IPS-18c (cell line): ENCODE results near the gene CLCN7.

Source experiments
- H3K4me3 ChIP-seq: 2 replicates; pipeline ENCODE4 v1.7.0; 2013; ENCODE audit warnings: low read depth, mild to moderate bottlenecking, low read length, moderate library complexity; ENCODE audit not compliant: insufficient read depth
- H3K9me3 ChIP-seq: one replicate; pipeline ENCODE4 v1.6.1; 2013; ENCODE audit warnings: mild to moderate bottlenecking, low read length, moderate library complexity; ENCODE audit not compliant: control insufficient read depth, insufficient read depth

CLCN7 gene

DNA sequence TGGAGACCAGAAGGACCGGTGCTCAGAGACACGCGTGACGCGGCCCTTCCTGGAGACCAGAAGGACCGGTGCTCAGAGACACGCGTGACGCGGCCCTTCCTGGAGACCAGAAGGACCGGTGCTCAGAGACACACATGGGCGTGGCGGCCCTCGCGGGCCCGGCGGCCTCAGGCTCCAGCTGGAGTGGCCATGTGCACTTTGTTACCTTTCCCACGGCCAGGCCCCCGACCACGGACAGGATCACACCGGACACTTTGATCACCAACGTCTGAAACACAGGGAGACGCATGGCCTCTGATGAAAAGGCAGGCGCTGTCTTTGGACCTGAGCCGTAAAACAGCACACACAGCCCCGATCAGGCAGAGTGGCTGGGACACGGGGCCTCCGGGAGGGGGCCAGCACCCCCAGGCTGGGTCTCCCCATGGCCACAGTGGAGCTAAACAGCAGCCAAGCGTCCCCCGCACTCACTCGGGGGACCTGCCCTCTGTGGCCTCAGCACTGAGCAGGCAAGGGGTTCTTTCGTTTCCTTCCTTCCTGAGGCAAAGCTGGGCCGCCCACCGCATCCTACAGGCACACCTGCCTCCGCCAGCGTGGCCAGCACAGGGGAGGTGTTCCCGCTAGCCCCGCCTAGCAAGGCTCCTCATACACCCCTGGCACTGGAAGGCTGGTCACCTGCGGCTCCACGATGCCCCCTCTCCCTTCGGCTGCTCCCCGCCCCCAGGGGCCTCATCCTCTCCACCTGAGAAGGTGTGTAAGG is 17.2 kb downstream of the CLCN7 start:
- no peaks in the 10 kb centered on the region for H3K9me3 ChIP-seq

DNA sequence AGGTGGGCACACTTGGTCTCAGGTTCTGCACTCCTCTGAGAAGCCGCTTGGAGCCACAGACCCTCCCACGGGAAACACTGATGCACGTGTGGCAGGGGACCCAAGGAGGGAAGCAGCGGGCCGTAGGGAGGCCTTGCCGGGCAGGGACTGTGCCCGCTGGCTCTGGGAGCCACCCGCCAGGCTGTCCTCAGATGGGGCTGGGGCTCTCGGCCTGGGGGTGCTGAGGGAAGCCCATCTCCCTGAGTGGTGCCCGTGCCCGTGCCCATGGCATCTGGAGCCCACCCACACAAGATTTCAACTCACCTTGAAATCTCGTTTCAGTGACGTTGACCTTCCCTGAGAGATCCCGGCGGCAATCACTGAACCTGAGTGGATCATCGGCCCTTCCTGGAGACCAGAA is 17.9 kb downstream of the CLCN7 start:
- Histone ChIP-seq H3K9me3 (no peaks in the 10 kb centered on the region), H3K4me3 (no peak overlapping the region)

More for the DNA sequence above, 17.2 kb downstream of the CLCN7 start:
- no peak overlapping the region for H3K4me3 ChIP-seq

DNA sequence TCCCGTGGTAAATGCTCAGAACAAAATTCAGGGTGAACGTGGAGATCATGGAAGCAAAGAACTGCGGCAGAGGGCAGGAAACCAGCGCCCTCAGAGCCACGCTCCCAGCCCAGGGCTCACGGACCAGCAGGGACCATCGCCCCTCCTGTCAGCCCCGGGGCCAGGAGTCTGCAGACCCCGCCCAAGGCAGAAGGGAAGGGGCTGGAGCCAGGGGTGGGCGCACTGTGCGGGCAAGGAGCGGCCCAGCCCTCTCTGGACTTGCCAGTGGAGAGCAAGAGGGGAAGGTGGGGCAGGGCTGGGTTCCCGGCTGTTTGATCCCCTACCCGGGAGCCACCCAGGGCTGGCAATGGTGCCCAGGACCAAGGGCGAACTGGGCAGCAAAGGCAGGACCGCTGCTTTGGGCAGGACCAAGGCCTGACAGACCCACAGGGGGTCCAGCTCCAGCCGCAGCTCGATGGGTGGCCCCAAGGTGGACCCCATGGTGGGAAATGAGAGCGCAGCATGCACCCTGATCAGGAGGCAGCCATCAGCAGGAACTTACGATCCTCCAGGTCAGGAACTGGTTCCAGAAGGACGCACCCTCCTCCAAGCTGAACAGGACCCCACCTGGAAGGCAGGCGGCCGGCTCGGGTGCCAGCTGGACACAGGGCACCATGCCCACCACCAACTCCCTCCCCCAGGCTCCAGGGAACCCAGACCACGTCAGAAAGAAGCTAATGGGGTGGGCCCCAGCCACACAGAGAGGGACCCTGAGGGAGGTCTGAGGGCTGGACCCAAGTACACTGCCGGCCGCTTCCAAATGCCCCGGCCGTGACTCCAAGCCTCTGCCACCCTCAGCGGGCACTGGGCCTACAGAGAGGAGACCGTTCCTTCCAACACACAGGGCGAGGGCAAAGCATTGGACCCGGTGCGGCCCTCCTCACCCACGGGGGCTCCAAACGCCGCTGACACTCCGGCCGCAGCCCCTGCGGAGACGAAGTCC is 19.3 kb downstream of the CLCN7 start:
- H3K4me3 ChIP-seq, result no peak overlapping the region
- no peaks in the 10 kb centered on the region for H3K9me3 ChIP-seq

DNA sequence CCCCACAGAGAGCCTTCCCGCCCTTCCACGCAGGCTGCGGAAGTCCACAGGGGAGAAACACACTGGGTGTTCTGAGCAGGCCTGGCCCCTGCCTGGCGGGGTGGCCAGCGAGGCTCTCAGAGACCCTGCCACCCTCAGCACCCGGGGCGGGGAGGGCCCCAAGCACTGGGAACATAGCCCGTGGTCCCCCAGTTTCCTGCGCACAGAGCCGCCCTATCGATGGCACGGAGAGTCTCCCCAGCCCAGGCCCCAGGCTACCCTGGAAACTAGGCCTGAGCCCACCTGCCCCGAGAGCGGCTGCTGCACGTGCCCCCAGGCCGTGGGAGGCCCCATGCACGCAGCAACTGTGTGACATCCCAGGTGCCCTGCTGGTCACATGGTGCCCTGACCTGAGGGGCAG is 20.3 kb downstream of the CLCN7 start:
- H3K9me3 ChIP-seq, result no peaks in the 10 kb centered on the region
- no peak overlapping the region for H3K4me3 ChIP-seq

DNA sequence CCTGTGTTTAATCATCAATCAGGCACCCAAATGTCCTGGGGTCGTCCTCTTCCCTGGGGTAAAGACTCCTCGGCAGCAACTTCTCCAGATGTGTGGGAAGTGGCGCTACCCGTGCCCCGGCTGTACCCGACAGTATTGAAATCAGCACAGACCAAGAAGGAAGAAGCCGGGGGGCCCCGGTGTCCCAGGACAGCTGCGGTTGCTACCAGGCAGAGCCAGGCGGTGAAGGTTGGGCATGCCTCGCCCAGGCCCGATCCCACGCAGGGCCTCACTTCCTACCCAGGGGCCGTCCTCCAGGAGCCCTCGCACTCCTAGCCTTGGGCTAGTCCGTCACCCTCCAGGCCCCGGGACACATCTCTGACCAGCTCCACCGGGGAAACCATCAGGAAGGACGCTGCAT is 21.5 kb downstream of the CLCN7 start:
- no peaks in the 10 kb centered on the region for H3K9me3 ChIP-seq
- H3K4me3 ChIP-seq, result no peak overlapping the region

DNA sequence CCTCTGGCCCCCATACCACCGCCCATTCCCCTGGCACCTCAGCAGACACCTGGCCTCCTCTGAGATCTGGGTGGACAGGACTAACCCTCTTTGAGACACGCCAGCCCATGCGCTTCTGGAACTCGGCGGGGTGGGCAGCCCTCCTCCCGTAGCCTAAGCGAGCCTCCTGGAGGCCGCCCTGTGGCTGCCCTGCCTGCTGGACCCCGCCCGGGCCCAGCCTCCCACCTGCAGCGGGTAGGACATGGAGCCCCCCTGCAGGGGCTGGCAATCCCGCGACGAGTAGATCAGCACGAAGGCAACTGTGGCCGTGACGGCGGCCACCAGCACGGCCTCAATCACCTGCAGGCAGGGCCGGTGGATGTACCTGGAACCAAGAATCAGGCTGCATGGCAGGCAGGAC is 22.3 kb downstream of the CLCN7 start:
- Histone ChIP-seq H3K9me3 (no peaks in the 10 kb centered on the region), H3K4me3 (no peak overlapping the region)

DNA sequence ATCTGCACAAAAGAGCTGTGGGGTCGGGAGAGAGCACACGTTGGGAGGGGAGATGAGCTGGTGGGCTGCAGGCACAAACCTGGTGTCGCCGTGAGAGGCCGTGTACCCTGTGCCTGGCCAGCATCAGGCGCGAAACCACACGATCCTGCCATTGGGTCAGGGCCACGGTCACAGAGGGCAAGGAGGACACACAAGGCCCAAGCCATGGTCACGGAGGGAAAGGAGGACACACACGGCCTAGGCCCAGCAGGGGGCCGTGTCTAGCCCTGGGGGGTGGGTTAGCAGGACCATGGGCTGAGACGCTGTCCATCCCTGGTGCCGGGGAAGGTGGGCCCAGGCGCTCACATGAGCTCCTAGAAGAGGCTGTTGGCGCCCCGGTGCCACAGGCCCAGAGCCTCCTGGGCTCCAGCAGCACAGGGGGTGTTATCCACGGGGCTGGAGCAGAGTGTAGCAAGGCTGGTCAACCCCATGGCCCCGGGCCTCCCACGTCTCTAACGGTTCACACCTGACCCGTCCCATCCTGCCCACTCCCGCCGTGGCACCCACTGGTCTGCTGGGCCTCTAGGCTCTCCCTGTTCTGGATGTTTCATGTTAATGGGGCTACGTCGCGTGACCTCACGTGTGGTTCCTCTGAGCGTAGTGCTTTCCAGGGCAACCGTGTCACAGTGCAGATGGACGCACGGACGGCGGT is 23.0 kb downstream of the CLCN7 start:
- H3K9me3 ChIP-seq, result no peaks in the 10 kb centered on the region
- H3K4me3 ChIP-seq, result no peak overlapping the region

DNA sequence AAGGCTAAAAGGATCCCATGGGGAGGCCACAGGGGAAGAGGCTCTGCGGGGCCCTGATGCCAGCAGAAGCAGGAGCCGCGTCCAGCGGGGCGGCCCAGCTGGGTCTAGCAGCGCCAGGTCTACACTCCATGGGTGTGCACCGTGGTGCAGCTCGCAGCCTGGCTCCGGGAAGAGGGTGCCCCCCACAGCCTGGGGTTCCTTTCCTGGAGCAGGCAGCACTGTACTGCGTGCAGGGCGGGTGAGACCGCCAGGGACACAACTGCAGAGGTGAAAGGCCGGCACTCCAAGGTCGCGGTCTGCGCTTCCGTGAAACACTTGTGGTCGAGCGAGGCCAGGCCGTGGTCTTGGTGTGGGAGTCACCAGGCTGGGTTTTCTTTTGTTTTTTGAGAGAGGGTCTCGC is 24.0 kb downstream of the CLCN7 start:
- Histone ChIP-seq H3K4me3 (no peak overlapping the region), H3K9me3 (no peaks in the 10 kb centered on the region)

DNA sequence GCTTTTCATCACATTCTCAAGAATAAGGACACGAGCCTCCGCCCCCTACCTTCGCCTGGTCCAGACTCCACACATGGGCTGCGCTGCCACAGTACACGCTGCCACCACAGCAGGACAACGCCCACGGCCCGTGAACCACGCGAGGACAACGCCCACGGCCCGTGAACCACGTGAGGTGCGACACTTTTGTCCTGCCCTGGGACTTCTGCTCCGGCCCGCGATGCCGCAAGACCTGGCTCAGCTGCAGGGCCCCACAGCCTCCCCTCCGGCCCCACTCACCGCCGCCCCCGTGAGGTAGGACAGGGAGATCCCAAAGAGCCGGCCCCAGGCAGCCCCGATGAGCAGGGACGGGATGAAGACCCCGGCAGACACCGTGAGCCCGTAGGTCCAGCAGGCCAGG is 24.6 kb downstream of the CLCN7 start:
- H3K9me3 ChIP-seq, result no peaks in the 10 kb centered on the region
- no peak overlapping the region for H3K4me3 ChIP-seq

DNA sequence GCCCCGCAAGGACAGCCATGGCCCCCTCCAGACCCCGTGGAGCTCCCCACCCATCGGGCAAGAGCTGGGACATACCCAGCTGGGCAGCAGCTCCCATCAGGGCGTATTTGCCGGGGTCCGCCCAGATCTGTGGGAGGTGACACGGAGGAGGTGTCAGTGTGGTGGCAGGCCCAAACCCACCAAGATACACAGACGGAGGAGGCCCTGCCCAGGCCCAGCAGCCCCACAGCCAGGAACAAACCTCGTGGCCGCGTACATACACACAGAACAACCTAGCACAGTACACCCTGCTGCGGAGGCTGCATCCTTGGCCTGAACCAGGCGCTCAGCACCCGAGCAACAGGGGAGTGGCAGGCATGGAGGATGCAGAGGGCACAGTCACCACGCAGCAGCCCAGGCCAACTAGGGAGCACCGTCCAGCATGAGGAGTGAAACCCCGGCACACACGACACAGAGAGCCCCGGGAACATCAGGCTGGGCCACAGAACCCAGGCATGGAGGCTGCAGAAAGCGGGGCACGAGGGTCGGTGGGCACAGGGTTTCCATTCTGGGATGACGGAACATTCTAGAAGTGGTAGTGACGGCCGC is 25.5 kb downstream of the CLCN7 start:
- no peak overlapping the region for H3K4me3 ChIP-seq
- no peaks in the 10 kb centered on the region for H3K9me3 ChIP-seq

DNA sequence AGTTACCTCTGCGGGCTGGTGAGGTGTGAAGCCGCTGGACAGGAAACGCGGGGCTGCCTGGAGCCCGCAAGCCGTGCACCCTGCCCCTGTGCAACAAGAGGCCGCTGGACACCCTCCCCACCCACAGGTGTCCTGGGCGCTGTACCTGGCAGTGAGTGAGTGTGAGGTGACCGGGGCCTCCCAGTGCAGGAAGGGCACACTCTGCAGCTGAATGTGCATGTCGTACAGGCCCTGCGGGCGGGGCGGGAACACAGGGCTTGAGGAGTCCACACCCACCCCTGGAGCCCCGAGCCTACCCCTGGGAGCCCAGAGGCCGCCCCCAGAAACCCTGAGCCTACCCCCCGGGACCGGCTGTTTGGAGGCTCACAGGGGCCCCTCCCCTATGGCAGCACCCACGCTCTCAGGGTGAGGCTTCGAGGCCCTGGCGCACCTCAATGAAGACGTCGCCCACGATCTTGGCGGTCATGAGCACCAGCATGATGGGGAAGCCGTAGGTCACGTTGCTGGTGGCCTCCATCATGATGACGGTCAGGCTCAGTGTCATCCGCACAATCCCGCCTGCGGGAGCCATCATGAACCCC is 26.2 kb downstream of the CLCN7 start:
- Histone ChIP-seq H3K9me3 (no peaks in the 10 kb centered on the region), H3K4me3 (no peak overlapping the region)

DNA sequence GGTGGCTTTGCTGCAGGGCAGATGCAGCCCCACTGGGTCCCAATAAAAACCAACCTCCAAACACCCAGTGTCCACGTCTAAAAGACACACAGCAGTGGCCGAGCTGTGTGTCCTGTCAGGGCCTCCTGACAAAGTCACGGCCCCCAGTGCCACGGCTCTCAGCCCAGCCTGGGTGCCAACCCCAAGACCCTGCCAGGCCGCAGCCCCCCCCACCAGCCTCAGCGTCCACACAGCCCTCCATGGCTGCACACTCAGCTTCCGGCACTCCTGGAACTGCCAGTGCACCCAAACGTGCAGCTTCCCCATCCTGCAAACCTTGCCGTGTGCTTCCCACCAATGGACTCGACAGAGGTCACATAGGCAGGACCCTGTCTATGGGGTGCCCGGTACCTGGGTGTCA is 26.9 kb downstream of the CLCN7 start:
- Histone ChIP-seq H3K4me3 (no peak overlapping the region), H3K9me3 (no peaks in the 10 kb centered on the region)

DNA sequence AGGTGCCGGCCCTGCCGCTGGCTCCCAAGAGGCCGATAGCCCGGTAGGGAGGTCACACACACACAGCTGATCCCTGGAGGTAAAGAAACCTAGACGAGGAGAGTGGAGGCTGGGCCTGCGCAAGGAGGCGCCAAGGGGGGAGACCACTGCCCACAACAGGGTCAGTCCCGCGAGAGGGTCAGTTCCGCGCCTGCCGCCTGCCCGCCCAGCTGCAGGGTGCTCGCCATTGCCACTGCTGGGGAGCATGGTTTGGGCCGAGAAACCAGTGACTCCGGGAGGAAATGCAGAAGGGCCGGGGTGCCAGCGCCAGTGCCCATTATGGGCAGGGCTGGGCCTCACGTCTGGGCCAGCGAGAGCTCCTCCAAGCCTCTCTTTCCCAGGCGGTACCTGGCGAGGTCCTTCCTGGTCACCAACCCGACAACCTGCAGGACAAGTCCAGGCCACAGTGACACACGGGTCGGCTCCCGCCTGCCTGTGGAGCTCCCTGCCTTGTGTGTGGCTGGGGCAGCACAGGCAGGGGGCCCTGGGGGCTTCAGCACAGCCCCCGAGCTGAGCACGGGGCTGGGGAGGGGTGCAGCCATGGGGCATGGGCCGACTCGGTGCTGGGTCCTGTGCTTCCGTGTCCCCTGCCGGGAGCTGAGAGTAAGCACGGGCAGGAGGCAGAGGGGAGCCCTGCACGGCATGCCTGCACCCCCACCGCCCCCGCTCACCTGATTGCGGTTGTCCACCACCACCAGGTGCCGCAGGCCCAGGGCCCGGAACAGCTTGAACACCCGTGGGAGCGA is 28.3 kb downstream of the CLCN7 start:
- H3K4me3 ChIP-seq, result no peak overlapping the region

DNA sequence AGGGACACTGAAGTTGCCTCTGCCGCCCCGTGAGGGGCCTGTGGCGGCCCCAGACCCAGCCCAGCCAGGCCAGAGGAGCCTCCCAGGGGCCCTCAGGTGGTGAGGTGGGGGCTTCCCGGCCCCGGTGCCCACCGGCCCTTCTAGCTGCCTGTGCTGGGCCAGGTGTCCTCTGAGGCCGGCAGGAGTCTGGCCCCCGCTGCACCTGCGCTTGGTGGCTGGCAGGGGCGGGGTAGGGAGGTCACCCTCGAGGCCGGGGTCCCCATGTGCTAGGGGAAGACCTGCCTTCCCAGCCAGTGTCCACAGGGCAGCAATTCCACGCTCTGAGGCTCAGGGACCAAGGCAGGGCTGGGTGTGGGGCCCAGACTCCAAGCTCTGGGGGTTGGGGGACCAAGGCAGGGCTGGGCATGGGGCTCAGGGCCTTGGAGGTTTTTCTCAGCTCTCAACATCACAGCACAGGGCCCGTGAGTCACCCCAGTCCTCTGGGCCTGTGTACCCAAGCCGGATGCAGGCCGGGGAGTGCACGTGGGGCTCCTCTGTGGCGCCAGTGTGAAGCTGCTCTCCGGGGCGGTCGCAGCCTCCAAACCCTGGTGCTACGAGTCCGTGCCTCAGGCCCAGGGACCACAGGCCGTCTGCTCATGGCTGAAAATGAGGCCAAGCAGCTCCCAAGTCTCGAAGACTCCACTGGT is 29.2 kb downstream of the CLCN7 start:
- Histone ChIP-seq H3K9me3 (no peaks in the 10 kb centered on the region), H3K4me3 (no peak overlapping the region)

More for the DNA sequence above, 28.3 kb downstream of the CLCN7 start:
- H3K9me3 ChIP-seq, result no peaks in the 10 kb centered on the region

DNA sequence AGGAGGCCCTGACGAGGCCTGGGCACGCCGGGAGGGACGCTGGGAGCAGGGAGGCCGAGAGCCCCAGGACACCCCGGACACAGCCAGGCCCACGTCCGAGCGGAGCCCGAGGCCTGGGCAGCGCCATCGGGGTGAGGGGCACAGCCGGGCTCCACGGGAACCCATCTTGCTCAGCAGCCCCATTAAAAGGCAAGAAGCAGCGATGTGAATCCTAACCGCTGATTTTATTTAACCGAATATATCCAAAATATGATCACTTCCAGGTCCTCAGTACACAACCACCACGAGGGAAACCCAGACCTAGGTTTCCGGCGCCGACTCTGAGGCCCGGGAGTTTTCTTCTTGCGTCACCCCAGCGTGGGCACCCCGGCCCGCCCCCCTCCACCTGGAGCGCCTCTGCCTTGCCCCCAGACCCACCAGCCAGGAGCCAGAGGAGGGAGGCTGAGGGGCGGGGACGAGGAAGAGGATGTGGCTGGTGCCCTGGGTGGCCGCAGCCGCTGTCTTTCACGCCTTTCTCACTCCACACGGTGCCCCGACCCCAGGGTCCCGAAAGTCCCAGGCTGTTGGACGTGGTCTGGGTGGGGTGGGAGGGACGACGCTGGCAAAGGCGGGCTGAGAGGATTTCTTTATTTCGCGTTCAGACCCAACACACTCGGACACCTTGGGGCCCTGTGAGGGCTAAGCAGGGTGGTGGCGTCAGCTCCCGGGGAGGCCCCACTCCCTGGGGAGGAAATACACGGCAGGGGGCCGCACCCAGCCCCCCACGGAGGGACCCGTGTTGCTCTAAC is 29.9 kb downstream of the CLCN7 start:
- H3K9me3 ChIP-seq, result no peaks in the 10 kb centered on the region
- H3K4me3 ChIP-seq, result no peak overlapping the region
